ACC112 (cell line): Measurements from ENCODE around the gene KIF12.

Experiments
- H2AFZ ChIP-seq: fragments of 200-600 bp; sonication (generic); one replicate; pipeline ENCODE4 v1.6.0; 2017; ENCODE audit warnings: antibody characterized with exemption, low read length; ENCODE audit not compliant: unreplicated experiment
- H3K27ac ChIP-seq: fragments of 200-600 bp; sonication (generic); 2 replicates; pipeline ENCODE4 v1.5.1; 2014; ENCODE audit warnings: low read depth, mild to moderate bottlenecking, antibody characterized with exemption, low read length, moderate library complexity
- H3K27me3 ChIP-seq: fragments of 200-600 bp; sonication (generic); 2 replicates; pipeline ENCODE4 v1.6.1; 2014; ENCODE audit warnings: mild to moderate bottlenecking, antibody characterized with exemption, low read length, moderate library complexity, mixed read lengths; ENCODE audit not compliant: insufficient read depth
- H3K36me3 ChIP-seq: fragments of 200-600 bp; sonication (generic); 2 replicates; pipeline ENCODE4 v1.6.1; 2016; ENCODE audit warnings: mild to moderate bottlenecking, antibody characterized with exemption, low read length, moderate library complexity, mixed read lengths; ENCODE audit not compliant: insufficient read depth
- H3K4me1 ChIP-seq: fragments of 200-600 bp; sonication (generic); one replicate; pipeline ENCODE4 v1.6.1; 2016; ENCODE audit warnings: low read length, mixed read lengths; ENCODE audit not compliant: insufficient read depth, unreplicated experiment, control insufficient read depth
- H3K4me3 ChIP-seq: fragments of 200-600 bp; sonication (generic); 2 replicates; pipeline ENCODE4 v1.5.1; 2014; ENCODE audit warnings: mild to moderate bottlenecking, low read depth, low read length
- H3K79me2 ChIP-seq: fragments of 200-600 bp; sonication (generic); one replicate; pipeline ENCODE4 v1.6.0; 2016; ENCODE audit warnings: low read length; ENCODE audit not compliant: control insufficient read depth, unreplicated experiment, insufficient read depth

The KIF12 gene

GRCh38 chr9:114123031-114123977, 24.2 kb upstream of the KIF12 start:
- Histone ChIP-seq H3K4me3 (no peak overlapping the region), H3K79me2 (no peaks in the 10 kb centered on the region), H3K36me3 (no peaks in the 10 kb centered on the region), H3K4me1 (no peaks in the 10 kb centered on the region), H3K27ac (no peak overlapping the region), H2AFZ (no peak overlapping the region), H3K27me3 (peaks cover 42% of the 10 kb centered on the region)

GRCh38 chr9:114122136-114123027, 23.3 kb upstream of the KIF12 start:
- H3K27ac ChIP-seq, result no peak overlapping the region
- H3K4me1 ChIP-seq, result no peaks in the 10 kb centered on the region
- H3K27me3 ChIP-seq, result peaks cover 36% of the 10 kb centered on the region
- no peaks in the 10 kb centered on the region for H3K79me2 ChIP-seq
- H3K4me3 ChIP-seq, result no peak overlapping the region
- no peaks in the 10 kb centered on the region for H3K36me3 ChIP-seq
- no peak overlapping the region for H2AFZ ChIP-seq

GRCh38 chr9:114121227-114122135, 22.4 kb upstream of the KIF12 start:
- Histone ChIP-seq H2AFZ (no peak overlapping the region), H3K36me3 (no peaks in the 10 kb centered on the region), H3K27me3 (peaks cover 33% of the 10 kb centered on the region), H3K4me1 (no peaks in the 10 kb centered on the region), H3K79me2 (no peaks in the 10 kb centered on the region), H3K4me3 (no peak overlapping the region), H3K27ac (no peak overlapping the region)

GRCh38 chr9:114120192-114121014, 21.3 kb upstream of the KIF12 start:
- no peaks in the 10 kb centered on the region for H3K36me3 ChIP-seq
- H3K27ac ChIP-seq, result no peak overlapping the region
- H3K27me3 ChIP-seq, result peaks cover 43% of the 10 kb centered on the region
- no peak overlapping the region for H2AFZ ChIP-seq
- H3K4me3 ChIP-seq, result no peak overlapping the region
- no peaks in the 10 kb centered on the region for H3K79me2 ChIP-seq
- H3K4me1 ChIP-seq, result no peaks in the 10 kb centered on the region

GRCh38 chr9:114119242-114120191, 20.4 kb upstream of the KIF12 start:
- Histone ChIP-seq H3K27ac (no peak overlapping the region), H3K36me3 (no peaks in the 10 kb centered on the region), H2AFZ (no peak overlapping the region), H3K4me3 (no peak overlapping the region), H3K27me3 (peaks cover 44% of the 10 kb centered on the region), H3K4me1 (no peaks in the 10 kb centered on the region), H3K79me2 (no peaks in the 10 kb centered on the region)

GRCh38 chr9:114117996-114118830, 19.1 kb upstream of the KIF12 start:
- H3K4me3 ChIP-seq, result no peak overlapping the region
- H3K27ac ChIP-seq, result no peak overlapping the region
- no peaks in the 10 kb centered on the region for H3K79me2 ChIP-seq
- no peak overlapping the region for H2AFZ ChIP-seq
- no peaks in the 10 kb centered on the region for H3K36me3 ChIP-seq
- H3K27me3 ChIP-seq, result peaks cover 44% of the 10 kb centered on the region
- H3K4me1 ChIP-seq, result peaks cover 11% of the 10 kb centered on the region

- H3K4me1 ChIP-seq, result peaks cover 17% of the 10 kb centered on the region
- H3K27me3 ChIP-seq, result peaks cover 44% of the 10 kb centered on the region
- no peak overlapping the region for H2AFZ ChIP-seq
- no peaks in the 10 kb centered on the region for H3K79me2 ChIP-seq
- no peak overlapping the region for H3K4me3 ChIP-seq
- H3K36me3 ChIP-seq, result no peaks in the 10 kb centered on the region
- no peak overlapping the region for H3K27ac ChIP-seq
These were observed 18.5 kb upstream of the KIF12 start for GRCh38 chr9:114117614-114117995.

GRCh38 chr9:114116126-114116747, 17.1 kb upstream of the KIF12 start:
- Histone ChIP-seq H3K36me3 (no peaks in the 10 kb centered on the region), H3K79me2 (no peaks in the 10 kb centered on the region), H2AFZ (no peak overlapping the region), H3K27me3 (peaks cover 43% of the 10 kb centered on the region), H3K4me3 (no peak overlapping the region), H3K4me1 (peaks cover 22% of the 10 kb centered on the region), H3K27ac (no peak overlapping the region)
